Gastrocnemius medialis (tissue), 4 donors: Measurements from ENCODE around the gene JMJD7.

Experiments
- POLR2A ChIP-seq, 2 donors: fragments of 450-650 bp; IDR thresholded peaks; one replicate each; pipeline ENCODE4 v1.6.1; 2017; ENCODE audit warnings: antibody characterized with exemption in 2 of 2, mild to moderate bottlenecking in 2 of 2, moderate library complexity in 2 of 2
- TF ChIP-seq, protein P1 (sequence below), 5 experiments: fragments of 450-650 bp in 3 of 5; fragments of 200-600 bp in 2 of 5; sonication (generic) in 2 of 5; IDR thresholded peaks in 4 of 5; conservative IDR thresholded peaks in 1 of 5; 1 replicate in 4 of 5; 2 replicates in 1 of 5; pipeline ENCODE4 v1.5.1; 2016 to 2019; ENCODE audit warnings: antibody characterized with exemption in 5 of 5, mild to moderate bottlenecking in 3 of 5, moderate library complexity in 3 of 5

DNA sequence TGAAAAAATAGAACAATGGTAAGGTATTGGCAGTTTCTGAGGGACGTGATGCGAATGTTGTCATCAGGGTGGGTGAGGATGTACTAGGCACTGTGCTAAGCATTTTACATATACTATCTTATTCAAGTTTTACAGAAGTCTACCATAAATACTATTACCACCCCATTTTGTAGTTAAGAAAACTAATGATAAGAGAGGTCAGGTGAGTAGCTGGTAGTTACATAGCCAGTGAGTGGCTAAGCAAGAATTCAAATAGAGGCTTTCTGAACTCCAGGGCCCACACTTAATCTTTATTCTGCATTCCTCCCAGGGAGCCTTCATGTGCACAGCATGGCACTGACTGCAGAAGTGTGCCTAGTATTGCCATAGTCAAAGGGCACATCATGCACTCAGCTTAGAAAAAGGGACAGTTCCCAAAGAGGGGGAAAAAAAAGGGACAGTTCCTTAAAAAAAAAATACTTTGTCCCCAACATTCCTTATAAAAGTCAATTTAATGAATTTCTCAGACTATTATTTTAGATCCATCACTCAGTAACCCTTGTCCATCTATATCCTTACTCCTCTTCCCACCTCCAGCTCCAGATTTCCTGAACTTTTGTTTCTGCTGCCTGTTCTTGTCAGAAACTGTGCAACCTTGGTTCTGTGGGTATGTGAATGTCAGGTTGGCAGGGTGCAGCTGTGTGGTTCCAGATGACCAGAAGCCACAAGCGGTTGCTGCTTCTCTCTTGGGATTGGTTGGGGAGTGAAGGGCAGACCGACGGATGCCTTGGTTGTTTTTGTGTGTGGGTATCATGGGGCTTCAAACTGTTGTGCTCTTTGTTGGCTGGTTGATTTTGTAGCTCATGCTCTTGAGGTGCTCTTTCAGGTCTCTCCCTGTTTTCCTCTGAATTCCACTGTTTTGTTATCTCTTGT, 45.3 kb upstream of the JMJD7 start:
- TF ChIP-seq, protein P1, sequence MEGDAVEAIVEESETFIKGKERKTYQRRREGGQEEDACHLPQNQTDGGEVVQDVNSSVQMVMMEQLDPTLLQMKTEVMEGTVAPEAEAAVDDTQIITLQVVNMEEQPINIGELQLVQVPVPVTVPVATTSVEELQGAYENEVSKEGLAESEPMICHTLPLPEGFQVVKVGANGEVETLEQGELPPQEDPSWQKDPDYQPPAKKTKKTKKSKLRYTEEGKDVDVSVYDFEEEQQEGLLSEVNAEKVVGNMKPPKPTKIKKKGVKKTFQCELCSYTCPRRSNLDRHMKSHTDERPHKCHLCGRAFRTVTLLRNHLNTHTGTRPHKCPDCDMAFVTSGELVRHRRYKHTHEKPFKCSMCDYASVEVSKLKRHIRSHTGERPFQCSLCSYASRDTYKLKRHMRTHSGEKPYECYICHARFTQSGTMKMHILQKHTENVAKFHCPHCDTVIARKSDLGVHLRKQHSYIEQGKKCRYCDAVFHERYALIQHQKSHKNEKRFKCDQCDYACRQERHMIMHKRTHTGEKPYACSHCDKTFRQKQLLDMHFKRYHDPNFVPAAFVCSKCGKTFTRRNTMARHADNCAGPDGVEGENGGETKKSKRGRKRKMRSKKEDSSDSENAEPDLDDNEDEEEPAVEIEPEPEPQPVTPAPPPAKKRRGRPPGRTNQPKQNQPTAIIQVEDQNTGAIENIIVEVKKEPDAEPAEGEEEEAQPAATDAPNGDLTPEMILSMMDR (IDR thresholded peaks at IDR 0.05 in 4 of 5, conservative IDR thresholded peaks at IDR 0.05 in 1 of 5) = no peak
- no peak for TF ChIP-seq POLR2A (IDR thresholded peaks at IDR 0.05)
